Measurements from ENCODE around the gene NCR3LG1.

NCR3LG1 gene

GRCh38 chr11:17392872-17393271 is 41.3 kb downstream of the NCR3LG1 start:
- DNase-seq (ENCODE audit: low read depth in 2 of 2) = no peak

GRCh38 chr11:17393472-17393871 is 41.9 kb downstream of the NCR3LG1 start:
- no peak for DNase-seq (ENCODE audit: low read depth in 2 of 2)

GRCh38 chr11:17394743-17395390 is 43.3 kb downstream of the NCR3LG1 start:
- no peak for DNase-seq (ENCODE audit: low read depth in 2 of 2)

- no peak for DNase-seq (ENCODE audit: low read depth in 2 of 2)
Observed at GRCh38 chr11:17395554-17395961, 44.0 kb downstream of the NCR3LG1 start.

- no peak for DNase-seq (ENCODE audit: low read depth in 2 of 2)
Observed at GRCh38 chr11:17395978-17396377, 44.4 kb downstream of the NCR3LG1 start.

GRCh38 chr11:17396598-17397310 is 45.2 kb downstream of the NCR3LG1 start:
- no peak for DNase-seq (ENCODE audit: low read depth in 2 of 2)

- no peak for DNase-seq (ENCODE audit: low read depth in 2 of 2)
Observed at GRCh38 chr11:17397311-17398002, 45.9 kb downstream of the NCR3LG1 start.

GRCh38 chr11:17399236-17399635 is 47.6 kb downstream of the NCR3LG1 start:
- DNase-seq (ENCODE audit: low read depth in 2 of 2) = no peak

- DNase-seq (ENCODE audit: low read depth in 2 of 2) = no peak
Observed at GRCh38 chr11:17400048-17400775, 48.6 kb downstream of the NCR3LG1 start.

- no peak for DNase-seq (ENCODE audit: low read depth in 2 of 2)
Observed at GRCh38 chr11:17401316-17401715, 49.7 kb downstream of the NCR3LG1 start.

- DNase-seq (ENCODE audit: low read depth in 2 of 2) = no peak
Observed at GRCh38 chr11:17401841-17402240, 50.2 kb downstream of the NCR3LG1 start.

- DNase-seq (ENCODE audit: low read depth in 2 of 2) = no peak
Observed at GRCh38 chr11:17402486-17402885, 50.9 kb downstream of the NCR3LG1 start.

GRCh38 chr11:17403980-17404759 is 52.6 kb downstream of the NCR3LG1 start:
- no peak for DNase-seq (ENCODE audit: low read depth in 2 of 2)

- DNase-seq (ENCODE audit: low read depth in 2 of 2) = no peak
Observed at GRCh38 chr11:17405232-17406005, 53.8 kb downstream of the NCR3LG1 start.

GRCh38 chr11:17406082-17406817 is 54.6 kb downstream of the NCR3LG1 start:
- DNase-seq (ENCODE audit: low read depth in 2 of 2) = no peak

GRCh38 chr11:17406818-17407149 is 55.2 kb downstream of the NCR3LG1 start:
- no peak for DNase-seq (ENCODE audit: low read depth in 2 of 2)

GRCh38 chr11:17407575-17407974 is 56.0 kb downstream of the NCR3LG1 start:
- no peak for DNase-seq (ENCODE audit: low read depth in 2 of 2)

GRCh38 chr11:17408026-17408425 is 56.4 kb downstream of the NCR3LG1 start:
- no peak for DNase-seq (ENCODE audit: low read depth in 2 of 2)

GRCh38 chr11:17408641-17409040 is 57.0 kb downstream of the NCR3LG1 start:
- DNase-seq (ENCODE audit: low read depth in 2 of 2) = no peak
